SK-N-SH treated with all-trans-retinoic acid at 6 μM for 48 hours (cell line): ENCODE measurements around the gene SLC46A2.
A peak's percentile ranks its signal among the peaks of the same experiment; 100 is the strongest.

Experiments
- ATAC-seq: fragments of 200-7000 bp; cut with Tn5 transposase; 3 replicates; pipeline ENCODE4 v1.9.1; 2020; ENCODE audit warnings: mild to moderate bottlenecking, moderate library complexity
- ARNTL ChIP-seq: fragments of 450-650 bp; formaldehyde crosslinking; IDR thresholded peaks from 2 replicates; pipeline ENCODE4 v1.5.0; 2020; ENCODE audit warnings: low read depth, mild to moderate bottlenecking, moderate library complexity, borderline replicate concordance
- CSDC2 ChIP-seq: fragments of 250-450 bp; sonication (Bioruptor Pico); IDR thresholded peaks from 2 replicates; pipeline ENCODE4 v1.5.0; 2020; ENCODE audit warnings: mild to moderate bottlenecking, moderate library complexity
- ESRRG ChIP-seq: fragments of 250-450 bp; sonication (Bioruptor Pico); IDR thresholded peaks from 2 replicates; pipeline ENCODE4 v1.6.1; 2021; ENCODE audit warnings: mild to moderate bottlenecking
- GLIS3 ChIP-seq: fragments of 250-450 bp; sonication (Bioruptor Pico); IDR thresholded peaks from 2 replicates; pipeline ENCODE4 v1.5.0; 2020; ENCODE audit warnings: mild to moderate bottlenecking, moderate library complexity
- ISL1 ChIP-seq: fragments of 250-450 bp; sonication (Bioruptor Pico); IDR thresholded peaks from 2 replicates; pipeline ENCODE4 v2.1.2; 2022; ENCODE audit warnings: mild to moderate bottlenecking, moderate library complexity
- OSR1 ChIP-seq: fragments of 250-450 bp; sonication (Bioruptor Pico); IDR thresholded peaks from 2 replicates; pipeline ENCODE4 v1.8.0; 2022; ENCODE audit warnings: moderate library complexity, mild to moderate bottlenecking, inconsistent platforms
- PPARA ChIP-seq: fragments of 250-450 bp; sonication (Bioruptor Pico); IDR thresholded peaks from 2 replicates; pipeline ENCODE4 v1.5.0; 2020; ENCODE audit warnings: mild to moderate bottlenecking, borderline replicate concordance
- RARB ChIP-seq: fragments of 250-450 bp; sonication (Bioruptor Pico); IDR thresholded peaks from 2 replicates; pipeline ENCODE4 v1.8.0; 2021; ENCODE audit warnings: mild to moderate bottlenecking, moderate library complexity
- SNAI2 ChIP-seq: fragments of 250-450 bp; sonication (Bioruptor Pico); IDR thresholded peaks from 2 replicates; pipeline ENCODE4 v1.5.0; 2020; ENCODE audit warnings: mild to moderate bottlenecking, moderate library complexity
- TCF4 ChIP-seq: fragments of 250-450 bp; sonication (Bioruptor Pico); IDR thresholded peaks from 2 replicates; pipeline ENCODE4 v1.8.0; 2021; ENCODE audit warnings: mild to moderate bottlenecking, moderate library complexity, borderline replicate concordance
- ZC3H10 ChIP-seq: fragments of 250-450 bp; sonication (Bioruptor Pico); IDR thresholded peaks from 2 replicates; pipeline ENCODE4 v1.5.1; 2021; ENCODE audit warnings: mild to moderate bottlenecking, moderate library complexity
- ZFP3 ChIP-seq: fragments of 250-450 bp; sonication (Bioruptor Pico); IDR thresholded peaks from 2 replicates; pipeline ENCODE4 v1.5.0; 2020; ENCODE audit warnings: mild to moderate bottlenecking, moderate library complexity
- ZFP30 ChIP-seq: fragments of 450-650 bp; formaldehyde crosslinking; IDR thresholded peaks from 2 replicates; pipeline ENCODE4 v1.5.0; 2022; ENCODE audit warnings: mild to moderate bottlenecking, moderate library complexity
- ZNF565 ChIP-seq: fragments of 450-650 bp; formaldehyde crosslinking; conservative IDR thresholded peaks from 2 replicates; pipeline ENCODE4 v1.5.0; 2020; ENCODE audit warnings: low read depth, mild to moderate bottlenecking, moderate library complexity
- ZNF70 ChIP-seq: fragments of 450-650 bp; formaldehyde crosslinking; IDR thresholded peaks from 2 replicates; pipeline ENCODE4 v1.5.0; 2020; ENCODE audit warnings: mild to moderate bottlenecking, moderate library complexity
- ZNF8 ChIP-seq: fragments of 450-650 bp; formaldehyde crosslinking; IDR thresholded peaks from 2 replicates; pipeline ENCODE4 v1.5.0; 2020; ENCODE audit warnings: mild to moderate bottlenecking, moderate library complexity
- TF ChIP-seq, protein P1 (sequence below): fragments of 250-450 bp; sonication (Bioruptor Pico); IDR thresholded peaks from 2 replicates; pipeline ENCODE4 v1.5.1; 2020; ENCODE audit warnings: low read depth, mild to moderate bottlenecking, moderate library complexity
- TF ChIP-seq, protein P2 (sequence below): fragments of 250-450 bp; sonication (Bioruptor Pico); IDR thresholded peaks from 2 replicates; pipeline ENCODE4 v1.5.0; 2020; ENCODE audit warnings: mild to moderate bottlenecking, moderate library complexity
- TF ChIP-seq, protein P3 (sequence below): fragments of 250-450 bp; sonication (Bioruptor Pico); IDR thresholded peaks from 2 replicates; pipeline ENCODE4 v1.8.0; 2020; ENCODE audit warnings: mild to moderate bottlenecking, moderate library complexity, borderline replicate concordance
- TF ChIP-seq, protein P4 (sequence below): fragments of 250-450 bp; sonication (Bioruptor Pico); IDR thresholded peaks from 2 replicates; pipeline ENCODE4 v1.8.0; 2021; ENCODE audit warnings: low read depth, mild to moderate bottlenecking, moderate library complexity, borderline replicate concordance

SLC46A2 gene

DNA sequence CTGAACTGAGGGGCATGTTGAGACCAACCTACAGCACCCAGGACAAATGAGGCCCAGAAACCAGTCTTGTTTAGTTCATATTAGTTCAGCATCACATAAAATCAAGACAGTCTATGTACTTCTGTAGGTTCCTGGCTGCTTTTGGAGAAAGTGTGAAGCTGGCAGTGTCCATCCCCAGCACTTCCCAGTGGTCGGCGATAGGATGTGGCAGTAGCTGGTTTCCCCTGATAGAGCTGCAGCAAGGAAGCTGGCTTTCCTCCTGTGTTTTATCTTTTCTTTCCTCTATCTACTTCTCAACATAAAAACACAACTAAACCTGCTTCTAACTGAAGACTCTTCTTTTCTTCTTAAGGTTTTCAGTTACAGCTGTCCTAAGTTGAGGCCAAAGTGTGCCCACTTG lies 43.0 kb upstream of the SLC46A2 start (continued):
- TF ChIP-seq SNAI2 (no peak), ZC3H10 (CRISPR knock-in tag) (no peak)

DNA sequence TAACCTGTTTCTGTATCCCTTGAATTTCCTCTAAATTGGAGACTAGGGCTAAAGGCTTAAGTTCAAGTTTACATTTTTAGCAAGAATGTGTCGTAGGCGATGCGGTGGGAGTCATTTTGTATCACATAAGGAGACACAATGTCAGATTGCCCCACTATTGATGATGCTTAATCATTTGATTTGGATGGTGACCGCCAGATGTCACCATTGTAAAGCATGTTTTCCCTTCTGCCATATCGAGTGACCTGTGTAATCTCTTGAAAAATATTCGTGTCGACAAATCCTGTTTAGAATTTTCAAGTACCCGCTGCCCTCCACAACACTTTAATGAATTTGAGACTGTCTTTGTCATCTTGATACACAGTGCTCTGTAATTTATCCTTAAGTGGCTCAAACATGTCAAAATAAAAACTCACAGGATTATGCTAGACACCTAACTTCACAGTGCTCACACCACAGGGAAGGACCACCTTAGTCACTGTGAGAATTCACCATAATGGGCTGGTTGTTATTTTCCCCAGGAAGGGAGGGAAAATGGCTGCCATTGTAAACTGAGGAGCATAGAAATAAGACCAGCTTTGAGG lies 34.5 kb upstream of the SLC46A2 start:
- ATAC-seq: peak; percentile 84
- TF ChIP-seq, protein P1, sequence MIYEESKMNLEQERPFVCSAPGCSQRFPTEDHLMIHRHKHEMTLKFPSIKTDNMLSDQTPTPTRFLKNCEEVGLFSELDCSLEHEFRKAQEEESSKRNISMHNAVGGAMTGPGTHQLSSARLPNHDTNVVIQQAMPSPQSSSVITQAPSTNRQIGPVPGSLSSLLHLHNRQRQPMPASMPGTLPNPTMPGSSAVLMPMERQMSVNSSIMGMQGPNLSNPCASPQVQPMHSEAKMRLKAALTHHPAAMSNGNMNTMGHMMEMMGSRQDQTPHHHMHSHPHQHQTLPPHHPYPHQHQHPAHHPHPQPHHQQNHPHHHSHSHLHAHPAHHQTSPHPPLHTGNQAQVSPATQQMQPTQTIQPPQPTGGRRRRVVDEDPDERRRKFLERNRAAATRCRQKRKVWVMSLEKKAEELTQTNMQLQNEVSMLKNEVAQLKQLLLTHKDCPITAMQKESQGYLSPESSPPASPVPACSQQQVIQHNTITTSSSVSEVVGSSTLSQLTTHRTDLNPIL (CRISPR knock-in tag): no peak
- TF ChIP-seq RARB (CRISPR knock-in tag): no peak
- TF ChIP-seq TCF4 (CRISPR knock-in tag): no peak
- TF ChIP-seq ZNF70 (CRISPR knock-in tag): no peak
- no peak for TF ChIP-seq ZNF8 (CRISPR knock-in tag)
- TF ChIP-seq, protein P2, sequence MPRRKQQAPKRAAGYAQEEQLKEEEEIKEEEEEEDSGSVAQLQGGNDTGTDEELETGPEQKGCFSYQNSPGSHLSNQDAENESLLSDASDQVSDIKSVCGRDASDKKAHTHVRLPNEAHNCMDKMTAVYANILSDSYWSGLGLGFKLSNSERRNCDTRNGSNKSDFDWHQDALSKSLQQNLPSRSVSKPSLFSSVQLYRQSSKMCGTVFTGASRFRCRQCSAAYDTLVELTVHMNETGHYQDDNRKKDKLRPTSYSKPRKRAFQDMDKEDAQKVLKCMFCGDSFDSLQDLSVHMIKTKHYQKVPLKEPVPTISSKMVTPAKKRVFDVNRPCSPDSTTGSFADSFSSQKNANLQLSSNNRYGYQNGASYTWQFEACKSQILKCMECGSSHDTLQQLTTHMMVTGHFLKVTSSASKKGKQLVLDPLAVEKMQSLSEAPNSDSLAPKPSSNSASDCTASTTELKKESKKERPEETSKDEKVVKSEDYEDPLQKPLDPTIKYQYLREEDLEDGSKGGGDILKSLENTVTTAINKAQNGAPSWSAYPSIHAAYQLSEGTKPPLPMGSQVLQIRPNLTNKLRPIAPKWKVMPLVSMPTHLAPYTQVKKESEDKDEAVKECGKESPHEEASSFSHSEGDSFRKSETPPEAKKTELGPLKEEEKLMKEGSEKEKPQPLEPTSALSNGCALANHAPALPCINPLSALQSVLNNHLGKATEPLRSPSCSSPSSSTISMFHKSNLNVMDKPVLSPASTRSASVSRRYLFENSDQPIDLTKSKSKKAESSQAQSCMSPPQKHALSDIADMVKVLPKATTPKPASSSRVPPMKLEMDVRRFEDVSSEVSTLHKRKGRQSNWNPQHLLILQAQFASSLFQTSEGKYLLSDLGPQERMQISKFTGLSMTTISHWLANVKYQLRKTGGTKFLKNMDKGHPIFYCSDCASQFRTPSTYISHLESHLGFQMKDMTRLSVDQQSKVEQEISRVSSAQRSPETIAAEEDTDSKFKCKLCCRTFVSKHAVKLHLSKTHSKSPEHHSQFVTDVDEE (CRISPR knock-in tag): no peak
- TF ChIP-seq ARNTL (CRISPR knock-in tag): no peak
- TF ChIP-seq ISL1 (CRISPR knock-in tag): no peak
- no peak for TF ChIP-seq ZNF565 (CRISPR knock-in tag)
- TF ChIP-seq, protein P3, sequence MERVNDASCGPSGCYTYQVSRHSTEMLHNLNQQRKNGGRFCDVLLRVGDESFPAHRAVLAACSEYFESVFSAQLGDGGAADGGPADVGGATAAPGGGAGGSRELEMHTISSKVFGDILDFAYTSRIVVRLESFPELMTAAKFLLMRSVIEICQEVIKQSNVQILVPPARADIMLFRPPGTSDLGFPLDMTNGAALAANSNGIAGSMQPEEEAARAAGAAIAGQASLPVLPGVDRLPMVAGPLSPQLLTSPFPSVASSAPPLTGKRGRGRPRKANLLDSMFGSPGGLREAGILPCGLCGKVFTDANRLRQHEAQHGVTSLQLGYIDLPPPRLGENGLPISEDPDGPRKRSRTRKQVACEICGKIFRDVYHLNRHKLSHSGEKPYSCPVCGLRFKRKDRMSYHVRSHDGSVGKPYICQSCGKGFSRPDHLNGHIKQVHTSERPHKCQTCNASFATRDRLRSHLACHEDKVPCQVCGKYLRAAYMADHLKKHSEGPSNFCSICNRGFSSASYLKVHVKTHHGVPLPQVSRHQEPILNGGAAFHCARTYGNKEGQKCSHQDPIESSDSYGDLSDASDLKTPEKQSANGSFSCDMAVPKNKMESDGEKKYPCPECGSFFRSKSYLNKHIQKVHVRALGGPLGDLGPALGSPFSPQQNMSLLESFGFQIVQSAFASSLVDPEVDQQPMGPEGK (CRISPR knock-in tag): no peak
- TF ChIP-seq, all 23 proteins: peak for 0

DNA sequence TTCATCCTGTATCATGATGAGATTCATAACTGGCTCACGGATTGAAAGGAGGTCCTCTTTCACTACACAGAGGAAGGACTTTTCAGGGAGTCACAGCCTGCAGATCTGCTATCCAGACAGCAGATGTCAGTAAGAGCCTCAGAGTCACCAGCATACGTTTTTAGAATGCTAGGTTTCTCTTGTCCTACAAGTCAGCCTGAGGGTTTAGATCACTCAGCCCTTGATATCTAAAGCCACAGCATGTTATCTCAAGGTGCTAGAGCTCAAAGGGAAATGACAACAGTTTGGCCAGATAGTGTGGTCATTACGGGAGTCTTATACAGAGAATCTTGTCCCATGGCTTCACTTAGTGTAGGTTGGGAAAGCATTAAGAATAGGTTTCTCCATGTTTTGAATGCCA lies 30.9 kb upstream of the SLC46A2 start:
- TF ChIP-seq ISL1 (CRISPR knock-in tag) (no peak), CSDC2 (CRISPR knock-in tag) (no peak), ZNF8 (CRISPR knock-in tag) (no peak), ZNF565 (CRISPR knock-in tag) (no peak), OSR1 (CRISPR knock-in tag) (no peak), ESRRG (no peak), PPARA (CRISPR knock-in tag) (no peak), ARNTL (CRISPR knock-in tag) (no peak), ZFP3 (CRISPR knock-in tag) (no peak), ZC3H10 (CRISPR knock-in tag) (no peak), ZFP30 (CRISPR knock-in tag) (no peak), TCF4 (CRISPR knock-in tag) (no peak), SNAI2 (no peak), GLIS3 (no peak), ZNF70 (CRISPR knock-in tag) (no peak), RARB (CRISPR knock-in tag) (no peak)
- TF ChIP-seq, protein P4, sequence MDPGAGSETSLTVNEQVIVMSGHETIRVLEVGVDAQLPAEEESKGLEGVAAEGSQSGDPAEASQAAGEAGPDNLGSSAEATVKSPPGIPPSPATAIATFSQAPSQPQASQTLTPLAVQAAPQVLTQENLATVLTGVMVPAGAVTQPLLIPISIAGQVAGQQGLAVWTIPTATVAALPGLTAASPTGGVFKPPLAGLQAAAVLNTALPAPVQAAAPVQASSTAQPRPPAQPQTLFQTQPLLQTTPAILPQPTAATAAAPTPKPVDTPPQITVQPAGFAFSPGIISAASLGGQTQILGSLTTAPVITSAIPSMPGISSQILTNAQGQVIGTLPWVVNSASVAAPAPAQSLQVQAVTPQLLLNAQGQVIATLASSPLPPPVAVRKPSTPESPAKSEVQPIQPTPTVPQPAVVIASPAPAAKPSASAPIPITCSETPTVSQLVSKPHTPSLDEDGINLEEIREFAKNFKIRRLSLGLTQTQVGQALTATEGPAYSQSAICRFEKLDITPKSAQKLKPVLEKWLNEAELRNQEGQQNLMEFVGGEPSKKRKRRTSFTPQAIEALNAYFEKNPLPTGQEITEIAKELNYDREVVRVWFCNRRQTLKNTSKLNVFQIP: no peak
- TF ChIP-seq, protein P3 (CRISPR knock-in tag): no peak
- ATAC-seq: peak; percentile 81
